SK-N-SH (cell line): ENCODE results near the gene PRKN. TPM values are rescaled to one million over a fixed set of nuclear protein-coding genes. Genes with fewer than 3 reads are reported as not detected.

Experiments
- CTCF ChIA-PET: fragments of 300-600, 350-600 bp; formaldehyde crosslinking; extraction: SDS; loops from one replicate; lab custom pipeline; 2021; lab: Yijun Ruan, JAX
- POLR2A ChIA-PET: fragments of 350-600 bp; sonication (Branson Sonifier 250); formaldehyde crosslinking; extraction: SDS; loops from one replicate; lab custom pipeline; 2020; ENCODE audit warnings: antibody characterized with exemption, inconsistent platforms; lab: Yijun Ruan, JAX
- DNase-seq: peaks from one replicate; pipeline ENCODE4 v3.0.0; 2012
- H2AFZ ChIP-seq: fragments of 200-600 bp; sonication (generic); 2 replicates; pipeline ENCODE4 v1.8.1; 2016; ENCODE audit warnings: antibody characterized with exemption, mild to moderate bottlenecking, low read depth
- H3F3A ChIP-seq: fragments of 200-600 bp; sonication (generic); replicated peaks from 2 replicates; pipeline ENCODE3; 2016; ENCODE audit warnings: antibody characterized with exemption, mild to moderate bottlenecking; ENCODE audit not compliant: insufficient read depth
- H3K27ac ChIP-seq, 2 experiments: fragments of 200-500 bp in 1 of 2; fragments of 200-600 bp in 1 of 2; sonication (Bioruptor generic) in 1 of 2; sonication (generic), shearing (Covaris generic) in 1 of 2; 2 replicates each; pipeline versions ENCODE4 v1.5.1 to v1.6.1; 2014 to 2016; ENCODE audit warnings: low read depth in 2 of 2, inconsistent platforms in 1 of 2, low read length in 1 of 2, mild to moderate bottlenecking in 1 of 2, mixed read lengths in 1 of 2
- H3K27me3 ChIP-seq: fragments of 200-600 bp; sonication (generic), shearing (Covaris generic); 2 replicates; pipeline ENCODE4 v1.6.1; 2016; ENCODE audit warnings: mixed run types; ENCODE audit not compliant: insufficient read depth
- H3K36me3 ChIP-seq, 2 experiments: fragments of 200-500 bp in 1 of 2; fragments of 200-600 bp in 1 of 2; sonication (Bioruptor generic) in 1 of 2; sonication (generic) in 1 of 2; replicated peaks in 1 of 2; 2 replicates each; pipeline versions ENCODE3 to v1.5.1; 2014 to 2016; ENCODE audit warnings: low read length in 1 of 2, mild to moderate bottlenecking in 1 of 2; ENCODE audit not compliant: insufficient read depth in 2 of 2, control insufficient read depth in 1 of 2
- H3K4me1 ChIP-seq, 2 experiments: fragments of 200-500 bp in 1 of 2; fragments of 200-600 bp in 1 of 2; sonication (Bioruptor generic) in 1 of 2; sonication (generic), shearing (Covaris generic) in 1 of 2; 2 replicates each; pipeline versions ENCODE4 v1.5.1 to v1.6.1; 2014 to 2016; ENCODE audit warnings: low read depth in 1 of 2, low read length in 1 of 2, mixed run types in 1 of 2; ENCODE audit not compliant: insufficient read depth in 2 of 2, control insufficient read depth in 1 of 2
- H3K4me2 ChIP-seq: fragments of 200-600 bp; sonication (generic), shearing (Covaris generic); 2 replicates; pipeline ENCODE4 v1.6.1; 2017; ENCODE audit warnings: mixed run types
- H3K4me3 ChIP-seq, 2 experiments: fragments of 200-500 bp in 1 of 2; fragments of 200-600 bp in 1 of 2; sonication (Bioruptor generic) in 1 of 2; sonication (generic), shearing (Covaris generic) in 1 of 2; 2 replicates each; pipeline versions ENCODE4 v1.5.1 to v1.8.1; 2014 to 2016; ENCODE audit warnings: low read depth in 2 of 2, inconsistent platforms in 1 of 2, low read length in 1 of 2, mild to moderate bottlenecking in 1 of 2, mixed read lengths in 1 of 2, moderate library complexity in 1 of 2
- H3K79me2 ChIP-seq: fragments of 200-600 bp; sonication (generic); 2 replicates; pipeline ENCODE4 v1.8.1; 2017; ENCODE audit warnings: mild to moderate bottlenecking; ENCODE audit not compliant: insufficient read depth
- H3K9ac ChIP-seq: fragments of 200-600 bp; sonication (generic); 2 replicates; pipeline ENCODE4 v1.6.1; 2017; ENCODE audit warnings: mixed run types
- H3K9me2 ChIP-seq: fragments of 200-600 bp; sonication (generic); 2 replicates; pipeline ENCODE4 v1.6.1; 2017; ENCODE audit warnings: mixed run types
- H3K9me3 ChIP-seq: fragments of 200-600 bp; sonication (generic); 2 replicates; pipeline ENCODE4 v1.6.1; 2017; ENCODE audit warnings: mixed run types, mild to moderate bottlenecking, moderate library complexity
- H4K20me1 ChIP-seq: fragments of 200-600 bp; sonication (generic); 2 replicates; pipeline ENCODE4 v1.6.1; 2017; ENCODE audit warnings: mild to moderate bottlenecking, mixed run types; ENCODE audit not compliant: insufficient read depth
- CHD2 ChIP-seq: fragments of 150-350 bp; IDR thresholded peaks from 2 replicates; pipeline ENCODE4 v1.6.1; 2018; ENCODE audit warnings: low read length; ENCODE audit not compliant: partially characterized antibody
- EP300 ChIP-seq, 2 experiments: IDR thresholded peaks; 2 replicates each; pipeline versions ENCODE4 v1.4.0 to v1.6.1; 2012; ENCODE audit warnings: borderline replicate concordance in 1 of 2, low read depth in 1 of 2, low read length in 1 of 2
- FOXJ3 ChIP-seq: sonication (generic); formaldehyde crosslinking; IDR thresholded peaks from 2 replicates; pipeline ENCODE4 v1.5.1; 2020; ENCODE audit warnings: mild to moderate bottlenecking, missing genetic modification reagents
- FOXM1 ChIP-seq: IDR thresholded peaks from 2 replicates; pipeline ENCODE4 v1.4.0; 2012; ENCODE audit warnings: low read depth, mild to moderate bottlenecking
- GABPA ChIP-seq: IDR thresholded peaks from 2 replicates; pipeline ENCODE4 v1.4.0; 2012; ENCODE audit warnings: low read depth, mild to moderate bottlenecking
- MEF2A ChIP-seq: IDR thresholded peaks from 2 replicates; pipeline ENCODE4 v1.4.0; 2012; ENCODE audit warnings: low read depth, borderline replicate concordance
- MXI1 ChIP-seq: IDR thresholded peaks from 2 replicates; pipeline ENCODE4 v1.6.1; 2012; ENCODE audit warnings: mild to moderate bottlenecking, low read depth, low read length, improper control_type of control experiment
- NRF1 ChIP-seq: IDR thresholded peaks from 2 replicates; pipeline ENCODE4 v1.6.1; 2012; ENCODE audit warnings: low read depth, mild to moderate bottlenecking, low read length
- RAD21 ChIP-seq: IDR thresholded peaks from 2 replicates; pipeline ENCODE4 v1.6.1; 2012; ENCODE audit warnings: mild to moderate bottlenecking, low read length
- RFX5 ChIP-seq: IDR thresholded peaks from 2 replicates; pipeline ENCODE4 v1.6.1; 2012; ENCODE audit warnings: mild to moderate bottlenecking, improper control_type of control experiment, low read length
- RXRA ChIP-seq: IDR thresholded peaks from 2 replicates; pipeline ENCODE4 v1.4.0; 2012; ENCODE audit warnings: low read depth, mild to moderate bottlenecking, borderline replicate concordance
- SMC3 ChIP-seq: IDR thresholded peaks from 2 replicates; pipeline ENCODE4 v1.6.1; 2012; ENCODE audit warnings: low read depth, low read length, improper control_type of control experiment
- TAF1 ChIP-seq: IDR thresholded peaks from 2 replicates; pipeline ENCODE4 v1.6.1; 2012; ENCODE audit warnings: low read depth, mild to moderate bottlenecking, low read length, moderate library complexity, borderline replicate concordance
- YY1 ChIP-seq: IDR thresholded peaks from 2 replicates; pipeline ENCODE4 v1.4.0; 2012; ENCODE audit warnings: low read depth, mild to moderate bottlenecking
- WGBS: methylation state at CpG from one replicate; pipeline ENCODE4 v1.1.6; 2017; ENCODE audit warnings: low lambda C conversion rate; 5-methylcytosine and 5-hydroxymethylcytosine counted together
- polyA plus RNA-seq, 3 experiments: library from polyadenylated mRNA; depleted of rRNA; stranded (reverse); fragments of >200 nt; gene quantifications; 2 replicates each; pipeline ENCODE4 v1.2.3, GENCODE V29; 2012
- TF ChIP-seq, protein P1 (sequence below): IDR thresholded peaks from 2 replicates; pipeline ENCODE4 v1.4.0; 2012; ENCODE audit warnings: low read depth

The PRKN gene
- polyA plus RNA-seq, 1 of the 3 experiments (the other 2 are of a cell fraction), result 0.76 TPM

GRCh38 chr6:161366301-161366923, 1361.2 kb downstream of the PRKN start:
- Histone ChIP-seq H3K9me2 (no peaks in the 10 kb centered on the region), H3K4me2 (no peak overlapping the region), H3F3A (no peaks in the 10 kb centered on the region), H3K9me3 (no peaks in the 10 kb centered on the region; the same call in 1 of the 2 replicates), H3K9ac (no peak overlapping the region), H3K27ac (no peak overlapping the region), H3K4me3 (no peak overlapping the region), H3K27me3 (no peaks in the 10 kb centered on the region), H2AFZ (no peak overlapping the region), H4K20me1 (no peaks in the 10 kb centered on the region), H3K4me1 (no peaks in the 10 kb centered on the region), H3K36me3 (no peaks in the 10 kb centered on the region), H3K79me2 (no peaks in the 10 kb centered on the region)
- WGBS, result 80% methylated on average over 11 of the region's 11 CpGs
- no peak for DNase-seq
- ChIA-PET CTCF (interaction anchor here (1.0 to 2.0 kb wide), 4 partner anchors 7 to 436 kb away, joined by 4 to 7 read pairs (median 6); no protein-coding TSS in a partner anchor), POLR2A (no interaction called here)
- no peak for TF ChIP-seq MEF2A
- no peak for TF ChIP-seq NRF1
- TF ChIP-seq GABPA, result no peak

DNA sequence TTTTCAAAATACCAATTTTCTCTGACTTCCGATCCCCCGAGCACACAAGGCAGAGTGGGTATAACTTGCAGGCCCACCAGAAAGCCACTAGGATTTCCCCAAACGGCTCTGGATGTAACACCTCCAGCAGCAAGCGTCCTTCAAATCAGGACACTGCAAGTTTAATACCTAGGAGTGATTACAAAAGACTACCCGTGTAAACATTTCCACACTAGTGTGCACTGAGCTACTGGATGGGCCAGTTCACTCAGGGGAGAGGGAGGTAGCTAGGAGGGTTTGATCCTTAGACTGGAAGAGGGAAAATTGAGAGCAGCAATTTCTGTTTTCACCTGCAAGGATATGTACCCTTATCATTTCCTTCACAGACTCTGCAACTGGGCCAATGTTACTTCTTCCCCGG, 1361.9 kb downstream of the PRKN start:
- Histone ChIP-seq H3K27me3 (no peaks in the 10 kb centered on the region), H3K36me3 (no peaks in the 10 kb centered on the region), H4K20me1 (no peaks in the 10 kb centered on the region), H3K4me2 (no peak overlapping the region), H3K4me1 (no peaks in the 10 kb centered on the region), H3K9me2 (no peaks in the 10 kb centered on the region), H3K79me2 (no peaks in the 10 kb centered on the region), H3F3A (no peaks in the 10 kb centered on the region), H3K9me3 (no peaks in the 10 kb centered on the region; the same call in 1 of the 2 replicates), H3K9ac (no peak overlapping the region), H3K4me3 (no peak overlapping the region), H2AFZ (no peak overlapping the region), H3K27ac (no peak overlapping the region)
- CTCF ChIA-PET, result interaction anchor here (1.4 to 2.0 kb wide), 3 partner anchors 8 to 435 kb away, joined by 5 to 7 read pairs (median 6); no protein-coding TSS in a partner anchor
- TF ChIP-seq FOXJ3 (no peak), MXI1 (no peak), RAD21 (no peak), SMC3 (no peak), RXRA (no peak), GABPA (no peak), EP300 (IDR thresholded peaks at IDR 0.05; ENCODE audit: borderline replicate concordance in 1 of 2, low read depth in 1 of 2, low read length in 1 of 2) (no peak), YY1 (no peak), FOXM1 (no peak), RFX5 (no peak)
- TF ChIP-seq, protein P1, sequence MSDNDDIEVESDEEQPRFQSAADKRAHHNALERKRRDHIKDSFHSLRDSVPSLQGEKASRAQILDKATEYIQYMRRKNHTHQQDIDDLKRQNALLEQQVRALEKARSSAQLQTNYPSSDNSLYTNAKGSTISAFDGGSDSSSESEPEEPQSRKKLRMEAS, result no peak
- DNase-seq, result no peak
- POLR2A ChIA-PET, result no interaction called here
- WGBS, result 57% methylated on average over 6 of the region's 6 CpGs

GRCh38 chr6:161363286-161363685, 1364.3 kb downstream of the PRKN start:
- H4K20me1 ChIP-seq, result no peaks in the 10 kb centered on the region
- H3K9me2 ChIP-seq, result no peaks in the 10 kb centered on the region
- H3K9me3 ChIP-seq, result no peaks in the 10 kb centered on the region; the same call in 1 of the 2 replicates
- H3K27ac ChIP-seq, result no peak overlapping the region
- ChIA-PET POLR2A (no interaction called here), CTCF (interaction anchor here (1.8 kb wide), 1 partner anchor 8 kb away, joined by 7 read pairs; no protein-coding TSS in a partner anchor)
- H3F3A ChIP-seq, result no peaks in the 10 kb centered on the region
- TF ChIP-seq TAF1 (no peak), EP300 (IDR thresholded peaks at IDR 0.05; ENCODE audit: borderline replicate concordance in 1 of 2, low read depth in 1 of 2, low read length in 1 of 2) (no peak), CHD2 (no peak), RFX5 (no peak)
- no peaks in the 10 kb centered on the region for H3K27me3 ChIP-seq
- no peak overlapping the region for H3K9ac ChIP-seq
- no peak overlapping the region for H3K4me2 ChIP-seq
- H2AFZ ChIP-seq, result no peak overlapping the region
- no peaks in the 10 kb centered on the region for H3K36me3 ChIP-seq
- H3K4me3 ChIP-seq, result no peak overlapping the region
- peaks cover 0 to 4% of the 10 kb centered on the region in 2 experiments; a peak in 1 of 4 replicates for H3K4me1 ChIP-seq
- DNase-seq, result no peak
- no peaks in the 10 kb centered on the region for H3K79me2 ChIP-seq
